ENCODE data around the gene LINGO1.

DNA sequence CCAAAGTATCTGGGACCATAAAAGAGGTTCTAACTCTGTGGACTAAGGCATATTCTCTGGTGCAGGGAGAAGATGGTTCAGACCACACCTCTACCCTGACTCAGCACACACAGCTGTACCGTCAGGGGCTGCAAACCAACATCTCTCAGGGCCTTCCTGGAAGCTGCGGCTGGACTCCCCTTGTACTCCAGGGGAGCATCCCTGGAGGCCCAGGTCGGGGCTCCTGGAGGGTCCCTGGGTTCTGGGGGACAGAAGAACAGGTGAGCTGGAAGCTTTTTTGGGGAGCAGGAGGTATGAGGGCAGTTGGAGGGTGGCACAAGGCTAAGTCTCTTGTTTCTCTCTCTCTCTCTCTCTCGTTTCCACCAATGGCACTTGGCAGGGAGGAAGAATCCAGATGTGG, 60.5 kb downstream of the LINGO1 start:
- no peak for TF ChIP-seq CTCF (IDR thresholded peaks at IDR 0.05)
- no peak for TF ChIP-seq POLR2A (IDR thresholded peaks at IDR 0.05)

Measured in ovary (tissue), 3 donors.